HepG2 (cell line): Measurements from ENCODE around the gene ACAP3. TPM values are rescaled to one million over a fixed set of nuclear protein-coding genes. Genes with fewer than 3 reads are reported as not detected.

Experiments used
- ATAC-seq: fragments of 200-7000 bp; cut with Tn5 transposase; 3 replicates; pipeline ENCODE4 v1.9.1; 2020; ENCODE audit warnings: mild to moderate bottlenecking, moderate library complexity
- BruUV-seq: library from RNA; stranded (reverse); fragments of 400-500 nt; replicated peaks from 2 replicates; lab custom pipeline; 2021; lab: Mats Ljungman, UMichigan
- CTCF ChIA-PET: fragments of 300-600 bp; formaldehyde crosslinking; extraction: SDS; loops from one replicate; lab custom pipeline; 2021; ENCODE audit warnings: low total read pairs, inconsistent platforms, low intra/inter-chr PET ratio; lab: Yijun Ruan, JAX
- POLR2A ChIA-PET: fragments of 350-600 bp; sonication (Branson Sonifier 250); formaldehyde crosslinking; loops from one replicate; lab custom pipeline; 2020; ENCODE audit warnings: antibody characterized with exemption, inconsistent platforms; lab: Yijun Ruan, JAX
- DNase-seq: peaks from one replicate; pipeline ENCODE4 v3.0.0-alpha.2; 2015; ENCODE audit warnings: low spot score
- FAIRE-seq: peaks from 3 replicates; lab custom pipeline; 2011; peaks lifted over from hg19 to GRCh38; lab: Jason Lieb, UNC
- H2AFZ ChIP-seq: one replicate; pipeline ENCODE4 v1.6.1; 2011; ENCODE audit warnings: low read length, inconsistent platforms
- H3K27ac ChIP-seq: fragments of 300-600 bp; 3 replicates; pipeline ENCODE4 v1.8.0; 2011; ENCODE audit warnings: mixed run types, mild to moderate bottlenecking, mixed read lengths, low read length, inconsistent platforms; ENCODE audit not compliant: insufficient read depth; ENCODE audit errors: extremely low read length
- H3K27me3 ChIP-seq, 2 experiments: fragments of 200-600 bp in 1 of 2; 2 replicates in 1 of 2; 3 replicates in 1 of 2; pipeline versions ENCODE4 v1.6.0 to v1.8.0; 2011; ENCODE audit warnings: low read length in 2 of 2, mild to moderate bottlenecking in 2 of 2, moderate library complexity in 2 of 2, inconsistent platforms in 1 of 2; ENCODE audit not compliant: insufficient read depth in 2 of 2, control insufficient read depth in 1 of 2
- H3K36me3 ChIP-seq, 2 experiments: fragments of 200-600 bp in 1 of 2; replicated peaks in 1 of 2; 2 replicates in 1 of 2; 3 replicates in 1 of 2; pipeline versions ENCODE4 v1.5.1 to v1.8.0; 2011; ENCODE audit warnings: low read length in 2 of 2, inconsistent platforms in 1 of 2; ENCODE audit not compliant: insufficient read depth in 2 of 2, control insufficient read depth in 1 of 2
- H3K4me1 ChIP-seq: 2 replicates; pipeline ENCODE4 v1.5.1; 2012; ENCODE audit warnings: low read length, inconsistent platforms; ENCODE audit not compliant: insufficient read depth
- H3K4me2 ChIP-seq: 2 replicates; pipeline ENCODE4 v1.6.0; 2011; ENCODE audit warnings: low read depth, low read length, inconsistent platforms
- H3K4me3 ChIP-seq, 3 experiments: fragments of 200-600 bp in 1 of 3; sonication (generic), shearing (Covaris generic) in 1 of 3; replicated peaks in 1 of 3; 2 replicates each; pipeline ENCODE4 v1.5.1; 2011 to 2016; ENCODE audit warnings: low read length in 3 of 3, inconsistent platforms in 2 of 3, low read depth in 2 of 3, mild to moderate bottlenecking in 2 of 3, control low read depth in 1 of 3, mixed read lengths in 1 of 3; ENCODE audit not compliant: insufficient read depth in 1 of 3
- H3K79me2 ChIP-seq: one replicate; pipeline ENCODE4 v1.6.1; 2011; ENCODE audit warnings: low read length, inconsistent platforms; ENCODE audit not compliant: insufficient read depth
- H3K9ac ChIP-seq: 2 replicates; pipeline ENCODE4 v1.6.0; 2011; ENCODE audit warnings: mild to moderate bottlenecking, low read depth, low read length, inconsistent platforms; ENCODE audit not compliant: insufficient read depth
- H3K9me3 ChIP-seq: 2 replicates; pipeline ENCODE4 v1.5.1; 2012; ENCODE audit warnings: mild to moderate bottlenecking, low read length
- H4K20me1 ChIP-seq: 2 replicates; pipeline ENCODE4 v1.6.0; 2011; ENCODE audit warnings: inconsistent platforms, mild to moderate bottlenecking, low read length, moderate library complexity; ENCODE audit not compliant: insufficient read depth
- AGO2 ChIP-seq: fragments of 200-400 bp; formaldehyde crosslinking; optimal IDR thresholded peaks from 2 replicates; pipeline ENCODE3; 2017; ENCODE audit warnings: mild to moderate bottlenecking, low read depth, low read length, moderate library complexity
- AHR ChIP-seq: IDR thresholded peaks from 2 replicates; pipeline ENCODE4 v1.6.1; 2018; ENCODE audit warnings: missing genetic modification reagents, missing compliant biosample characterization
- IRF2 ChIP-seq: IDR thresholded peaks from 2 replicates; pipeline ENCODE4 v1.6.1; 2018; ENCODE audit warnings: missing genetic modification reagents, missing compliant biosample characterization
- PRDM4 ChIP-seq: sonication (generic); formaldehyde crosslinking; IDR thresholded peaks from 2 replicates; pipeline ENCODE4 v1.9.0; 2021; ENCODE audit warnings: missing genetic modification reagents, borderline replicate concordance
- ZBTB25 ChIP-seq: IDR thresholded peaks from 2 replicates; pipeline ENCODE4 v1.6.1; 2018; ENCODE audit warnings: missing genetic modification reagents
- ZNF569 ChIP-seq: sonication (generic); formaldehyde crosslinking; IDR thresholded peaks from 2 replicates; pipeline ENCODE4 v1.5.0; 2020; ENCODE audit warnings: mild to moderate bottlenecking, missing genetic modification reagents, moderate library complexity, borderline replicate concordance
- ZNF670 ChIP-seq: sonication (generic); formaldehyde crosslinking; IDR thresholded peaks from 2 replicates; pipeline ENCODE4 v1.8.0; 2022; ENCODE audit warnings: mild to moderate bottlenecking, missing genetic modification reagents, borderline replicate concordance
- WGBS: methylation state at CpG from one replicate; pipeline ENCODE4 v1.1.6; 2017; ENCODE audit warnings: low lambda C conversion rate; 5-methylcytosine and 5-hydroxymethylcytosine counted together
- in situ Hi-C: cut with HindIII; loops from 2 replicates; pipeline ENCODE4 v1.10.0; 2017; ENCODE audit warnings: low pct_unique_long_range_greater_than_20kb; ENCODE audit not compliant: extremely low pct_ligation_motif_present
- intact Hi-C: fragments of 100-400 bp; cut with micrococcal nuclease; formaldehyde crosslinking; loops from one replicate; pipeline ENCODE4 v1.10.0; 2022; ENCODE audit not compliant: unreplicated experiment
- polyA plus RNA-seq, 8 experiments: library from polyadenylated mRNA; depleted of rRNA in 3 of 8; stranded (reverse) in 7 of 8; unstranded in 1 of 8; fragments of >200 nt; fragmentation: Illumina TruSeq in 4 of 8; extraction: Trizol in 4 of 8; gene quantifications; 2 replicates each; pipeline versions ENCODE4 v1.2.1 to v1.2.3, GENCODE V29; 2011 to 2016; ENCODE audit warnings: low read depth in 4 of 8, missing spikeins in 1 of 8, mixed read lengths in 1 of 8; ENCODE audit not compliant: insufficient read depth in 1 of 8
- total RNA-seq, 5 experiments: library from RNA; depleted of rRNA; stranded (reverse); fragments of >200 nt; fragmentation: Illumina TruSeq; extraction: Trizol; gene quantifications; 2 replicates each; pipeline ENCODE4 v1.2.3, GENCODE V29; 2016; ENCODE audit warnings: low read depth in 1 of 5

The ACAP3 gene
- total and polyA plus RNA-seq, 2 of the 13 experiments (the other 11 are each of a cell fraction or from before 2014, with no cell fraction given) = 29.4 to 50.8 TPM

GRCh38 chr1:1338278-1338677 lies 30.5 kb upstream of the ACAP3 start:
- Histone ChIP-seq H3K27me3 (no peaks in the 10 kb centered on the region), H3K9me3 (no peaks in the 10 kb centered on the region), H3K27ac (no peak overlapping the region), H3K4me2 (no peak overlapping the region), H3K36me3 (peaks cover 13 to 26% of the 10 kb centered on the region in 2 experiments), H4K20me1 (peaks cover 7% of the 10 kb centered on the region; the same call in 1 of the 2 replicates), H3K79me2 (no peaks in the 10 kb centered on the region), H3K4me3 (no peak overlapping the region), H3K4me1 (no peaks in the 10 kb centered on the region), H3K9ac (no peak overlapping the region), H2AFZ (no peak overlapping the region)
- WGBS = 98% methylated on average over 35 of the region's 36 CpGs
- FAIRE-seq (no peak), DNase-seq (no peak), ATAC-seq (no peak)
- CTCF ChIA-PET = no interaction called here
- no peak for TF ChIP-seq ZNF670
- peak; percentile 30 for TF ChIP-seq AGO2
- TF ChIP-seq IRF2 (CRISPR knock-in tag) = no peak
- POLR2A ChIA-PET = interaction anchor here (0.9 to 1.0 kb wide), 3 partner anchors 10 to 61 kb away, joined by 3 to 4 read pairs (median 4); partner anchors contain the start of genes AURKAIP1 and CCNL2
- BruUV-seq = no TSS peak
- intact Hi-C loops = no loop called here
- in situ Hi-C loops = no loop called here

GRCh38 chr1:1337793-1338147 lies 30.0 kb upstream of the ACAP3 start:
- H4K20me1 ChIP-seq = peaks cover 7% of the 10 kb centered on the region; the same call in 1 of the 2 replicates
- in situ Hi-C loops (no loop called here), intact Hi-C loops (no loop called here)
- H3K4me2 ChIP-seq = no peak overlapping the region
- no peak for FAIRE-seq
- POLR2A ChIA-PET = interaction anchor here (0.9 to 1.0 kb wide), 3 partner anchors 10 to 61 kb away, joined by 3 to 4 read pairs (median 4); partner anchors contain the start of genes AURKAIP1 and CCNL2
- CTCF ChIA-PET = no interaction called here
- H3K79me2 ChIP-seq = no peaks in the 10 kb centered on the region
- no peak for DNase-seq
- no peaks in the 10 kb centered on the region for H3K4me1 ChIP-seq
- peaks cover 13 to 26% of the 10 kb centered on the region in 2 experiments for H3K36me3 ChIP-seq
- no TSS peak for BruUV-seq
- no peak overlapping the region for H2AFZ ChIP-seq
- no peaks in the 10 kb centered on the region for H3K9me3 ChIP-seq
- TF ChIP-seq AHR (CRISPR knock-in tag) (no peak), PRDM4 (CRISPR knock-in tag) (no peak), ZBTB25 (CRISPR knock-in tag) (no peak), ZNF569 (no peak)
- no peak overlapping the region for H3K9ac ChIP-seq
- ATAC-seq = no peak
- WGBS = 92% methylated on average over 10 of the region's 18 CpGs
- no peak overlapping the region for H3K27ac ChIP-seq
- no peak overlapping the region for H3K4me3 ChIP-seq
- no peaks in the 10 kb centered on the region for H3K27me3 ChIP-seq
